Left colon (tissue), 2 donors: Measurements from ENCODE around the gene MEF2D. TPM values are rescaled to one million over a fixed set of nuclear protein-coding genes. Genes with fewer than 3 reads are reported as not detected.

Experiments used
- ATAC-seq: fragments of 200-7000 bp; cut with Tn5 transposase; one replicate; pipeline ENCODE4 v1.9.1; 2020; ENCODE audit warnings: mild to moderate bottlenecking, moderate library complexity
- DNase-seq, 2 donors: peaks; one replicate each; pipeline ENCODE4 v3.0.0-alpha.2; 2020
- intact Hi-C, 2 donors: fragments of 100-400 bp; cut with DNase I in 1 of 2; cut with micrococcal nuclease in 1 of 2; formaldehyde crosslinking; loops; one replicate each; pipeline versions ENCODE4 v1.11.2 to v1.14.0; 2022; cut with DNase I, micrococcal nuclease
- microRNA-seq, 2 donors: library from miRNA; unstranded; fragments of <30 nt; microRNA quantifications; one replicate each; pipeline versions ENCODE4 v1.1.0 to v1.2.0, GENCODE V29; 2020
- total RNA-seq, 2 donors: library from RNA; stranded (reverse); fragmentation: NEBNext Ultra II Directional; extraction: Animal tissue kit (Norgen Biotek cat#: 25700); gene quantifications; one replicate each; pipeline ENCODE4 v1.2.1, GENCODE V29; 2021
- donor health status: DM: no; HTN: no; CAD: no.
- donor health status: DM: yes; HTN: yes; CAD: no.

The MEF2D gene
- total RNA-seq, 2 donors from 2014 or later, result 45.9 to 66.4 TPM

GRCh38 chr1:156423422-156424352, 76.9 kb downstream of the MEF2D start:
- intact Hi-C loops, result no loop called here
- ATAC-seq (no peak), DNase-seq (no peak)

GRCh38 chr1:156422602-156423091, 77.9 kb downstream of the MEF2D start:
- DNase-seq (no peak), ATAC-seq (no peak)
- intact Hi-C loops, result no loop called here

- DNase-seq (no peak), ATAC-seq (no peak)
- intact Hi-C loops, result no loop called here
Observed at GRCh38 chr1:156421939-156422601, 78.5 kb downstream of the MEF2D start.

GRCh38 chr1:156421062-156421938, 79.3 kb downstream of the MEF2D start:
- ATAC-seq, result peak; percentile 94
- intact Hi-C loops, result no loop called here
- DNase-seq, result peak; percentile 71 to 77

GRCh38 chr1:156420205-156421061, 80.1 kb downstream of the MEF2D start:
- DNase-seq (no peak), ATAC-seq (peak; percentile 55)
- intact Hi-C loops, result no loop called here

- DNase-seq, result peak in 1 of 2 donors; percentile 18
- no peak for ATAC-seq
- intact Hi-C loops, result no loop called here
Observed at GRCh38 chr1:156419854-156420204, 80.7 kb downstream of the MEF2D start.

GRCh38 chr1:156418416-156419070, 82.0 kb downstream of the MEF2D start:
- intact Hi-C loops, result no loop called here
- no peak for ATAC-seq
- no peak for DNase-seq

- no peak for ATAC-seq
- DNase-seq, result no peak
- intact Hi-C loops, result no loop called here
Observed at GRCh38 chr1:156417401-156418020, 83.1 kb downstream of the MEF2D start.

- intact Hi-C loops, result no loop called here
- no peak for ATAC-seq
Observed at GRCh38 chr1:156416993-156417392, 83.6 kb downstream of the MEF2D start.

GRCh38 chr1:156414461-156415064, 86.0 kb downstream of the MEF2D start:
- no peak for DNase-seq

More at GRCh38 chr1:156416993-156417392, 83.6 kb downstream of the MEF2D start:
- DNase-seq, result no peak

More at GRCh38 chr1:156414461-156415064, 86.0 kb downstream of the MEF2D start:
- ATAC-seq, result no peak
- intact Hi-C loops, result no loop called here

Small RNAs within 50 kb of the gene (microRNA-seq; reads per million reads assigned to microRNA genes)
- gene MIR9-1, result 0 reads per million in 2 donors

Other genes starting within 250 kb of the MEF2D start
- 10 to 100 TPM; 65.3 to 73.9 TPM for gene SMG5, start 217.9 kb downstream of the MEF2D start, total RNA-seq
- 1 to 10 TPM; 3.9 to 4.0 TPM for gene TMEM79, start 216.4 kb downstream of the MEF2D start, total RNA-seq
- 10 to 100 TPM; 43.8 to 50.3 TPM for gene GLMP, start 205.1 kb downstream of the MEF2D start, total RNA-seq
- gene VHLL, start 201.5 kb downstream of the MEF2D start, total RNA-seq, result not detected
- gene CCT3, start 162.5 kb downstream of the MEF2D start, total RNA-seq, result 100 to 1,000 TPM; 116 to 119 TPM
- gene TSACC, start 162.2 kb downstream of the MEF2D start, total RNA-seq, result not detected
- not detected for gene RHBG, start 131.6 kb downstream of the MEF2D start, total RNA-seq
- gene IQGAP3, start 71.8 kb upstream of the MEF2D start, total RNA-seq, result 10 to 100 TPM in 1 of 2 donors, 1 to 10 TPM in 1; 2.8 to 10.5 TPM
- gene TTC24, start 78.9 kb upstream of the MEF2D start, total RNA-seq, result under 1 TPM in 1 of 2 donors, not detected in 1; 0.28 TPM
- 10 to 100 TPM; 78.0 to 87.7 TPM for gene NAXE, start 91.0 kb upstream of the MEF2D start, total RNA-seq
- 10 to 100 TPM; 13.8 to 20.1 TPM for gene GPATCH4, start 100.7 kb upstream of the MEF2D start, total RNA-seq
- gene HAPLN2, start 118.6 kb upstream of the MEF2D start, total RNA-seq, result not detected
- gene BCAN, start 141.3 kb upstream of the MEF2D start, total RNA-seq, result not detected
- 1 to 10 TPM; 3.6 to 6.8 TPM for gene NES, start 176.6 kb upstream of the MEF2D start, total RNA-seq
- gene CRABP2, start 204.8 kb upstream of the MEF2D start, total RNA-seq, result under 1 TPM; 0.73 to 0.98 TPM
- gene METTL25B, start 227.7 kb upstream of the MEF2D start, total RNA-seq, result 10 to 100 TPM; 40.6 to 47.9 TPM
- 10 to 100 TPM; 24.2 to 28.3 TPM for gene ISG20L2, start 228.0 kb upstream of the MEF2D start, total RNA-seq
- 10 to 100 TPM; 37.7 to 60.2 TPM for gene MRPL24, start 240.3 kb upstream of the MEF2D start, total RNA-seq